SJCRH30 (cell line): ENCODE results near the gene CAMTA1. TPM values are rescaled to one million over a fixed set of nuclear protein-coding genes. Genes with fewer than 3 reads are reported as not detected.

Source experiments
- DNase-seq, 2 experiments: peaks; one replicate each; pipeline ENCODE4 v3.0.0-alpha.2; 2015 to 2020
- H3K27ac ChIP-seq: fragments of 250-450 bp; sonication (Bioruptor Pico); 2 replicates; pipeline ENCODE4 v1.5.1; 2020; ENCODE audit warnings: mild to moderate bottlenecking, moderate library complexity
- H3K27me3 ChIP-seq: fragments of 250-450 bp; sonication (Bioruptor Pico); 2 replicates; pipeline ENCODE4 v1.5.1; 2020; ENCODE audit warnings: mild to moderate bottlenecking, moderate library complexity
- H3K36me3 ChIP-seq: fragments of 250-450 bp; sonication (Bioruptor Pico); 2 replicates; pipeline ENCODE4 v1.5.1; 2020; ENCODE audit warnings: mild to moderate bottlenecking, moderate library complexity
- H3K4me1 ChIP-seq: fragments of 250-450 bp; sonication (Bioruptor Pico); 2 replicates; pipeline ENCODE4 v1.5.1; 2020; ENCODE audit warnings: mild to moderate bottlenecking, moderate library complexity
- H3K4me3 ChIP-seq: fragments of 250-450 bp; sonication (Bioruptor Pico); 2 replicates; pipeline ENCODE4 v1.5.1; 2020; ENCODE audit warnings: mild to moderate bottlenecking, moderate library complexity
- H3K9me3 ChIP-seq: fragments of 250-450 bp; sonication (Bioruptor Pico); replicated peaks from 2 replicates; pipeline ENCODE4 v1.5.1; 2020; ENCODE audit warnings: mild to moderate bottlenecking, moderate library complexity
- total RNA-seq: library from RNA; depleted of rRNA; stranded (reverse); fragments of >200 nt; shearing (Covaris generic); gene quantifications from 2 replicates; pipeline ENCODE4 v1.2.3, GENCODE V29; 2014

Gene CAMTA1
- total RNA-seq, 1 experiment from 2014 or later: 153 TPM

DNA sequence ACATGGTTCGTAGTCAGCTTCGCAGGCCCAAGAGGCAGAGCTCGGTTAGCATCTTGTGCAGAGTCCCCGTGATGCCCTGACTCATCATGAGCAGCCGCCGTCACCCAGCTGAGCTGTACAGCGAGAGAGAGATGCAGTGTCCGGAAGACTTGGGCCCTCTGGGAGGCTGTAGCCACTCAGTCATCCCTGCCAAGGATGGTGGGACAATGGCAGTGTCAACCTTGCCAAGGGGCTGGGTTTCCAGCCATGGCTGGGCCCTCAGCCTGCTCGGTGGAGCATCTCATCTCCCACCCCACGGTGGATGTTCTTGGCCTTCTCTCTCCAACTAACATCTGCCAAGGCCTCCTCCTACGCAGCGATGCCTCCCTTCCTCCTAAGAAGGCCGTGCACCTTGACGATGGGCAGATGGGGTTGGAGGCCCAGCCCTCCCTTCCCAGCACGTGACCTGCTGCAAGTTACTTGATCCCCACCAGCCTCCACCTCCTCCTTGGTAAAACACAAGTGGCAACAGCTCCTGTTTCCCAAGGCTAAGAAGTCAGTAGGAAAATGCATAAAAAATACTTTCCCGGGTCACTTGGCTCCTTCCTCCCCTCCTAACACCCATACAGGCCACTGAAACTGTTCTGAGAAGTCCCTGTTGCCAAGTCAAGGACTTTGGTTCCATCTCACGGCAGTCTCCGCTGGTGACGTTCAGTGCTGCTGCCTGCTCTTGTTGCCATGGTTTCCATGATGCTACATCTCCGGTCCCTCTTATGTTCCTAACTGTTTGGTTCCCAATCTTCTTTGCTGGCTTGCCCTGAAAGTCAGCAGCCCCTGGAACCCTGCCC lies 601.2 kb downstream of the CAMTA1 start:
- no peak for DNase-seq
- Histone ChIP-seq H3K4me3 (no peak overlapping the region), H3K27me3 (no peaks in the 10 kb centered on the region), H3K9me3 (no peaks in the 10 kb centered on the region), H3K36me3 (no peaks in the 10 kb centered on the region), H3K27ac (no peak overlapping the region), H3K4me1 (peaks cover 43% of the 10 kb centered on the region)

DNA sequence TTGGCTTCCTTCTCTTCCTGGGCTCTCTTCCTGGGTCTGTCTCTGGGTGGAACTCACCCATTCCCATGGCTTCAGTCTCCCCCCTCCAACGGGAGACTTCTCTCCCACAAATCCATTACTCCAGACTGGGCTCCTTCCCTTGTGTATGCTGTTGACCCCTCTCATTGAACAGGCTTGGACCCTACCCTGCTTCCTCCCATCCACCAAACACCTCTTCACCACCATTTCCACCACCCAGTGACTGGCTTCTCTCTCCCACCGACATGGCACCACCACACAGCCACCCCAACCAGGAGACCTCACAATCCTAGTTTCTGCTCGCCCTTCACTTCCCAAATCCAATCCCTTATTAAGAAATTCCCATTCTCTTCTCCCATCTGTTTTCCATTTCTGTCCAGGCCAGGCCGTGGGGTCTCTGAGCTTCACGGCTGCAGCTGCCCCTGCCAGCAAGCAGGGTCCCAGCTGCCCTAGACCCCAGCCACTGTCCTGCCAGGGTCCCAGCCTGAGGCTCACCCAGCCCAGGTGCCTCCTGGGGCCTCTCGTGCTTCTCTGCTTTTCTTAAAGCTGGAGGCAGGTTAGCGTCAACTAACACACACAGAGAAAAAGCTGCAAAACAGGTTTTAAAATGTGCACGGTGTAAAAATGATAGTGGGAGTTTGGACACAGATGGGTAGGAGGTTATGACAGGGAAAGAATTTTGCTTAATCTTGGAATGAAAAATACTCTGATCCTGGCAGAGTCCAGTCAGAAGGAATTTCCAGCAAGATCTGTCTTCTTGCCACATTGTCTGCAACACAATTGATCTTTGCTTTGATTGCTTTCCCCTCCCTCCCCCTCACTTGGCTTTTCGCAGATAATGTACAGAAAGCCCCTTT lies 602.0 kb downstream of the CAMTA1 start:
- no peak for DNase-seq
- Histone ChIP-seq H3K4me3 (no peak overlapping the region), H3K36me3 (no peaks in the 10 kb centered on the region), H3K27me3 (no peaks in the 10 kb centered on the region), H3K9me3 (no peaks in the 10 kb centered on the region), H3K4me1 (peaks cover 43% of the 10 kb centered on the region), H3K27ac (no peak overlapping the region)

DNA sequence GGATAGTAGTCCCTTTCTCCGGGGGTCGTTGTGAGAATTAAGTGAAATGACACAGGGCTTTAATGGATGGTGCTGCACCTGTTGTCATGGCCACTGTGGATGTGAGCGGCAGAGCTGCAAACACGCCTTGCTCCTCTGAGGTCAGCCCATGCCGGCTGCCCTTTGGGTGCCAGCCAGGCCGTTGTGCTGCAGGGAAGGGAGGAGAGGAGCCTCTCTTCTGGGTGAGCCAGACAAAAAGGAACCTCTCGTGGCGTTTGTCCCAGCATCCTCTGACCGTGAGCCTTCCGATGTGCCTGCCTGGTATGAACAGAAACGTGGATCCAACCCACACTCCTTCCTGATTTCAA lies 602.9 kb downstream of the CAMTA1 start:
- no peaks in the 10 kb centered on the region for H3K9me3 ChIP-seq
- peak overlapping the region; percentile 40 for H3K27ac ChIP-seq
- H3K27me3 ChIP-seq: no peaks in the 10 kb centered on the region
- DNase-seq: peak; percentile 53 to 61
- H3K36me3 ChIP-seq: no peaks in the 10 kb centered on the region
- H3K4me3 ChIP-seq: no peak overlapping the region
- peaks cover 43% of the 10 kb centered on the region for H3K4me1 ChIP-seq

GRCh38 chr1:7388488-7389185 lies 603.4 kb downstream of the CAMTA1 start:
- Histone ChIP-seq H3K4me1 (peaks cover 40% of the 10 kb centered on the region), H3K27ac (peak overlapping the region; percentile 40), H3K36me3 (no peaks in the 10 kb centered on the region), H3K9me3 (no peaks in the 10 kb centered on the region), H3K27me3 (no peaks in the 10 kb centered on the region), H3K4me3 (no peak overlapping the region)
- peak; percentile 53 to 63 for DNase-seq

DNA sequence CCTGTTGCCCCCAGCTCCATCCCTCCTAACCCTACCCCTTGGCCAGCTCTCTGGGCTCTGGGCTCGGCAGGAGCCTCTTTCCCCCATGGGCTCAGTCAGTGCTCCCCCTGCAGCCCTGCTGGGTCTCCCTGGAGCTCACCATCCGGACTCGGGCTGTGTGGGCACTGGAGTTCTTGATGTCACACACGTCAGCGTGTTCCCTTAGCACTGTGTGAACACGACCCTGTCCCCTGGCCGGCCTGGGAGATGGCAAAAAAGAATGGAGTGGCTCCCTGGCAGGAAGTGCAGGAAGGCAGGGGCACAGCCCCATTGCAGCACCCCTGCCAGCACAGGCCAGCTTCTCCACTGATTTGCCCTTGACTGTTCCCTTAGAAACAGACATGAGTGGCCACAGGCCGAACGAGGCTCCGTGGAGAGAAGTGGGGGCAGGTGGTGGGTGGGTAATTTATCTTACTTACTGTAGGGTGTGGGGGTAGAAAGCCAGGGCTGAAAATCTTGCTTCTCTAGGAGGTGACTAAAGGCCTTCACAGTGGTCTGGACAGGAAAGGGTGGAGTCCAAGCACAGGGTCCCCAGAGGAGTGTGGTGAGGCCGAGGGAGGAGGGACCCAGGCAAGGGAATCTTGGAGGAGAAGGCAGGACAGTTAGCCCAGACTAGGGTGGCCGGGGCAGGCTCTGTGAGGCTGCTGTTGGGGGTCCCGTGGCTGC lies 604.1 kb downstream of the CAMTA1 start:
- Histone ChIP-seq H3K4me1 (peaks cover 36% of the 10 kb centered on the region), H3K27me3 (no peaks in the 10 kb centered on the region), H3K4me3 (no peak overlapping the region), H3K9me3 (no peaks in the 10 kb centered on the region), H3K27ac (peak overlapping the region; percentile 40), H3K36me3 (no peaks in the 10 kb centered on the region)
- peak; percentile 47 to 55 for DNase-seq

DNA sequence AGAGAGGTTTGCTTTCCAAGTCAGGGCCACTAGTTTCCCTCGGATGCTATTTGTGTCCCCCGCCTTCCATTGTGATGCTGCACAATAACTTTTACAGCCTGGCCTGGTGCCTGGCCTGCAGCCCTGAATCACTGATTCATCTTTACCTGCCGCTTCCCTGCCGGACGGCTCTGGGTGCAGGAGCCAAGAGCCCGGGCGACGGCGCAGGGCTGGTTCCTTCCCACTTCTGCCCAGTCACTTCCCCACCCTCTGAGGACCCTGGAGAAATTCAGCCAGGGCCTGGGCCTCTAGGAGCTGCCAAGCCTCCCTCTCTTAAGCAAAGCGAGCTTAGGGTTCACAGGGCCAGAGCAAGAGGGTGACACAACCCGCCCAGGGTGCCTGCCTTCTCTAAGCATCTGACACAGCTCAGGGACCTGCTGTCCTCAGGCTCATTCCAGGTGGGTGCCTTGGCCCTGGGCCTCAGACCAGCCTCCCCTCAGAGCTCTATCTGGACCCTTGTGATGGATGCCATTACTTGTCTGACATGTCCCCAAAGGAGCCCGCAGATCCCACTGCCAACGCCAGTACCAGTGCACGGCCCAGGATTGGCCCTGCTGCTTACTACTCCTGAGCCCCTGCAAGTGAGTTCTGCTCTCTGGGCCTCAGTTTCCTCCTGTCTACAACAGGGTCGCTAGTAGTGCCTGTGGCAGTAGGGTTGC lies 604.8 kb downstream of the CAMTA1 start:
- H3K4me1 ChIP-seq: peaks cover 33% of the 10 kb centered on the region
- no peaks in the 10 kb centered on the region for H3K27me3 ChIP-seq
- peaks cover under 1% of the 10 kb centered on the region for H3K9me3 ChIP-seq
- H3K27ac ChIP-seq: peak overlapping the region; percentile 40; the same call in 1 of the 2 replicates
- no peak for DNase-seq
- no peak overlapping the region for H3K4me3 ChIP-seq
- H3K36me3 ChIP-seq: no peaks in the 10 kb centered on the region

DNA sequence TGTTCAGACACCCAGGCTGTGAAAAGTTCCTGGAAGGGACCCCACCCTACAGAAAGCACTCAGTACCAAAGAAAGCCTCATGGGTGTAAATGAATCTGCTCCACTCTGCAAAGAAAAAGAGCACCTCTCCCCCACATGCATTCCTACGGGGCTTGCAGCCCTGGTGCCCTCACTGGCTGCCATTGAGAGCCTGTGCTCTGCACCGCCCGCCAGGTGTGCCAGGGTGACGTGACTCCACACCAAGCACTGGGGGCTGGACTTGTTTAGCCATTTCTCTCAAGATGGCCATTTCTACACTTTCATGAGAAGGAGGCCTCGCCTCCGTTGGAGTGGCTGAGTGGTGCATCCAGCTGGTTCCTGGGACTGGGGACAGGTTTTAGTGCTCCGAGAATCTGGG lies 605.3 kb downstream of the CAMTA1 start:
- Histone ChIP-seq H3K9me3 (peaks cover 6% of the 10 kb centered on the region), H3K4me3 (no peak overlapping the region), H3K4me1 (peaks cover 33% of the 10 kb centered on the region), H3K36me3 (no peaks in the 10 kb centered on the region), H3K27me3 (no peaks in the 10 kb centered on the region), H3K27ac (no peak overlapping the region)
- DNase-seq: no peak

DNA sequence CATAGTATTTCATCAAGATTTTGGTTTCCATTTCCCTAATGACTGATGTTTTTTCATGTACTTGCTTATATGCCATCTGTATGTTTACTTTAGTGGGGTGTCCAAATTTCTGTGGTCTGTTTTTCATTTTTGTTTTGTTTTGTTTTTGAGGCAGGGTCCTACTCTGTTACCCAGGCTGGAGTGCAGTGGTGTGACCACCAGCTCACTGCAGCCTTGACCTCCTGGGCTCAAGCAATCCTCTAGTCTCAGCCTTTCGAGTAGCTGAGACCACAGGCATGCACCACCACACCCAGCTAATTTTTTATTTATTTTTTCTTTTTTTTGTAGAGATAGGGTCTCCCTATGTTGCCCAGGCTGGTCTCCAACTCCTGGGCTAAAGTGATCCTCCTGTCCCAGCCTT lies 607.9 kb downstream of the CAMTA1 start:
- Histone ChIP-seq H3K27ac (no peak overlapping the region), H3K9me3 (peaks cover 21% of the 10 kb centered on the region), H3K36me3 (no peaks in the 10 kb centered on the region), H3K27me3 (no peaks in the 10 kb centered on the region), H3K4me3 (no peak overlapping the region), H3K4me1 (peaks cover 26% of the 10 kb centered on the region)
- no peak for DNase-seq

- no peaks in the 10 kb centered on the region for H3K36me3 ChIP-seq
- H3K27ac ChIP-seq: no peak overlapping the region
- no peak for DNase-seq
- no peak overlapping the region for H3K4me3 ChIP-seq
- H3K4me1 ChIP-seq: peaks cover 5% of the 10 kb centered on the region
- H3K27me3 ChIP-seq: no peaks in the 10 kb centered on the region
- H3K9me3 ChIP-seq: peaks cover 33% of the 10 kb centered on the region
Measured at GRCh38 chr1:7395251-7395650, 610.0 kb downstream of the CAMTA1 start.

DNA sequence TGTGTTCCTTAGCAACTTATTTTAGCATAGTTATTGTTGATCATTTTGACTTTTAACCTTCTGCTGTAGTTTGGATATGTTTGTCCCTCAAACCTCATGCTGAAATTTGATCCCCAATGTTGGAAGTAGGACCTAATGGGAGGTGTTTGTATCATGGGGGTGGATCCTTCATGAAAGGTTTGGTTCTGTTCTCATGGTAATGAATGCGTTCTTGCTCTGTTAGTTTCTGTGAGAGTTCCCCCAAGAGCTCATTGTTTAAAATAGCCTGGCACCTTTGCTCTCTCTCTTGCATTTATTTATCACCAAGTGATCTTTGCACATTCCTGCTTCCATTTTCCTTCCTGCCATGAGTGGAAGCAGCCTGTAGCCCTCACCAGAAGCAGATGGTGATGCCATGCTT lies 613.7 kb downstream of the CAMTA1 start:
- Histone ChIP-seq H3K4me1 (peaks cover 25% of the 10 kb centered on the region), H3K4me3 (no peak overlapping the region), H3K9me3 (peaks cover 33% of the 10 kb centered on the region), H3K27me3 (no peaks in the 10 kb centered on the region), H3K36me3 (no peaks in the 10 kb centered on the region), H3K27ac (no peak overlapping the region)
- DNase-seq: no peak

GRCh38 chr1:7399514-7400125 lies 614.4 kb downstream of the CAMTA1 start:
- no peak overlapping the region for H3K27ac ChIP-seq
- no peak for DNase-seq
- H3K9me3 ChIP-seq: peaks cover 33% of the 10 kb centered on the region
- H3K4me1 ChIP-seq: peaks cover 20% of the 10 kb centered on the region
- H3K4me3 ChIP-seq: no peak overlapping the region
- H3K27me3 ChIP-seq: no peaks in the 10 kb centered on the region
- no peaks in the 10 kb centered on the region for H3K36me3 ChIP-seq

DNA sequence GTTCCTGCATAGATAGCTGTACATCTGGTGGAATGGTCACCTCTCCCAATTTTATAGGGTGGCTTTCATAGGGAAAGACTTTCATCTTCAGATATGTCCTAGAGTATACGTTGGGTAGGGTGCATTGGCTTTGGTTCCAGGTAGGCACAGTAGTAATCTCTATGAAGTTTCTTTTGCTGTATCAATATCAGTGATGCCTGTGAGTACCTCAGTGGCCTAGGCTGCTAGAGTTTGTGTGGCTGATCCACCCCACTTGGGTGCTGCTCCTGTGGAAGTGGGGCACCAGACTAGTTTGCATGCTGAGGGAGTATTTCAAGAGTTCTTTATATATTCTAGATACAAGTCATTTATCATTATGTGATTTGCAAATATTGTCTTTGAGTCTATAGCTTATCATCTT lies 615.3 kb downstream of the CAMTA1 start:
- DNase-seq: no peak
- Histone ChIP-seq H3K27ac (no peak overlapping the region), H3K36me3 (no peaks in the 10 kb centered on the region), H3K9me3 (peaks cover 27% of the 10 kb centered on the region), H3K27me3 (no peaks in the 10 kb centered on the region), H3K4me1 (peaks cover 20% of the 10 kb centered on the region), H3K4me3 (no peak overlapping the region)

GRCh38 chr1:7401814-7402547 lies 616.7 kb downstream of the CAMTA1 start:
- Histone ChIP-seq H3K4me3 (no peak overlapping the region), H3K36me3 (no peaks in the 10 kb centered on the region), H3K4me1 (peaks cover 20% of the 10 kb centered on the region), H3K27ac (peak overlapping the region; percentile 91), H3K27me3 (no peaks in the 10 kb centered on the region), H3K9me3 (peaks cover 13% of the 10 kb centered on the region)
- DNase-seq: peak; percentile 91 to 95
